ENCODE data around the gene MGMT.

Gene MGMT

DNA sequence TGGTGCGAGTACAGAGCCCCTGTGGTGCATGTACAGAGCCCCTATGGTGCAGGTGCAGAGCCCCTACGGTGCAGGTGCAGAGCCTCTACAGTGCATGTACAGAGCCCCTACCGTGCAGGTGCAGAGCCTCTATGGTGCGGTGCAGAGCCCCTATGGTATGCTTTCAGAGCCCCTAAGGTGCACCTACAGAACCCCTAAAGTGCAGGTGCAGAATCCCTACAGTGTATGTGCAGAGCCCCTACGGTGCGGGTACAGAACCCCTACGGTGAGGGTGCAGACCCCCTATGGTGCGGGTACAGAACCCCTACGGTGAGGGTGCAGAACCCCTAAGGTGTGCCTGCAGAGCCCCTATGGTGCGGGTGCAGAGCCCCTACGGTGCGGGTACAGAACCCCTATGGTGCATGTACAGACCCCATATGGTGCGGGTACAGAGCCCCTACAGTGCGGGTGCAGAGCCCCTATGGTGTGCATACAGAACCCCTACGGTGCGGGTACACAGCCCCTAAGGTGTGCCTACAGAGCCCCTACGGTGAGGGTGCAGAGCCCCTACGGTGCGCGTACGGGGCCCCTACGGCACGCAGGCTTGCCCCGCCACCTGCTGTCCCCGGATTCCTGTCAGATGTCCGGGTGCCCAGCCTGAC, 53.5 kb downstream of the MGMT start:
- DNase-seq (ENCODE audit: low read depth) = no peak

DNA sequence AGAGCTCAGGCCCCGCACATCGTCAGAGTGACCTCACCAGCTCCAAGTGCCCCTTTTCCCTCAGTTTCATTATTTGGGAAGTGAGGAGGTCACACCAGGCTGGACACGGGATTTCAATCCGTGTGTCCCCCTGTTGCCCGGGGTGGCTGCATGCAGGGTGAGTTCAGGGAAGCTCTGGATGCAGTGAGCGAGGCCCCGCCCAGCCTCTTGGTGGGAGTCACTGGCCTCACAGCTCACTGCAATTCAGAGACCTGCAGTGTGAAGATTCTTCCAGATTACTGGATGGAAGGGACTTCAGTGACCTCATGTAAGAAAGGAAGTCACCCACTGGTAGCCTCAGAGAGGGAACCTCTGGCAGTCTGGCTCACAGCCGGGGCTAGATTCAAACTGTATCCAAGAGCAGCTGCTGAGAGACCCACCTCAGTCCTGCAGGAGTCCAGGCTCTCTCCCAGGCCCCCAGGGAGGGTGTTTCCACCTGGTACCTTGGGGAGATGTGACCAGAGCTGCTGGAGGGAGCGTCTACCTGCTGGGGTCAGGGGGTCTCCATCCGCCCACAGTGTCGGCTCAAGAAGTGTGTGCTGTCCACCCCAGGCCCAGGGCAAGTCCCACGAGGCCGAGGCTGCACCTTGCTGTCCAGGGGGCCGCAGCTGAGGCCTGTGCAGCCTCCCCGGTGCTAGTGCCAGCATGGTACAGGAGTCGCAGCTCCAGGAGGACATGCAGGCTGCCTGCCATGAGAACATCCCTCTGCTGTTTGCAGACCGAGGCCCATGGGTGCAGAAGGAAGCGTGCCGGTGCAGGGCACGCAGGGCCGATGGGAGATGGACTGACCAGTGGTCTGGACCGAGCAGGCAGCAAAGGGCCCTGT, 54.4 kb downstream of the MGMT start:
- DNase-seq (ENCODE audit: low read depth) = no peak

DNA sequence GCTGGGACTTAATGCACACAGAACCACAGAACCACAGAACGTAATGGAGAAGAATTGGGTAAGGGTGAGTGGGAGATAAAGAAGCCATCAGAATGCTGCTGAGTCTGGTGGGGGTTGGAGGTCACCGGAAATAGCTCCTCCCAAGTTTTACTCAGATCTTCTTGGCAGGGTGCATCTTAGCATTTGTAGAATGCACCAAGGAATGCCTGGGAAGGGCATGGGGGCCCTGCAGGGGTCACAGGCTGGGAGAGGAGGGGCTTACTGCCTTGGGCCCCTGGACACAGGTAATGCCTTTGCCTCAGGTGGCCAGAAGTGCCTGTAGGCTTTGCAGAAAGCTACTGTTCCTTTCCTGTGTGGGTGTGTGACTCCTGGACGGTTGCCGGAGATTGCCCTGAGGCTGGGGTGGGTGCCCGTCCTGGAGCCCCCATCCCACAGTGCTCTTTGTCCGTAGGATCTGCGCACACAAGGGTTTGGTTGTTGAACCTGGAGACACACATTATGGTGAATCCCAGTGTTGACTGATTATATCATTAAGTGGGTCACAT, 55.1 kb downstream of the MGMT start:
- no peak for DNase-seq (ENCODE audit: low read depth)

DNA sequence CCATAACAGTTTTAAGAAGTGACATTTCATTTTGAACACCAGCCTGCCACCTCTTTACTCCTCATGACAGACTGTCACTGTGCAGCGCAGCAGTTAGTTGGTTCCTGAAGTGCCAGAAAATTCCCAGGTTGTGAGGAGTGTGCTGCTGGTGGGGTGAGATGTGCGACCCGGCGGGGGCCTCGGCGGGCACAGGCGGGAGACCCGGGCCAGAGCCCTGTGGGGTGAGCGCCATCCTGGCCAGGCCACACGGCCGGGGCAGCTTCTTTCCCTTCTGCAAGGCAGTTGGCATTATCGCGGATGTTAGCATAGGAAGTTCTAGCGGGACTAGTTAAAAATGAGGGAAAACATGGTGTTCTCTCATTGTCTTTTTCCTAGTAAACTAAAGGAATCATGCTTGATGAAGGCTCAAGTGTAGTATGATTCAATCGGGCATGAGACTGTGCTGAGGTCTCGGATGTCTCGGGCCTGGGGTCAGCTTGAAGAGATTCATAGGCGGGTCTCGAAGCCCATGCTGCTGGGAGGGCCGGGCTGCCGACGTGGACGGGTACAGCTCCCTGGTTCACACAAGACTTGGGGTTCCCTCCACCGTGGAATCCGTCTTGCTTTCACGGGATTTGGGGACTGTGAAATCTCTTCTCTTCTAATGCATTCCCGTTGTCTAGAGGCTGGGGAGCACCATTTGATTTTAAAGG, 56.1 kb downstream of the MGMT start:
- DNase-seq (ENCODE audit: low read depth) = no peak

GRCh38 chr10:129523723-129524316, 56.8 kb downstream of the MGMT start:
- DNase-seq (ENCODE audit: low read depth) = no peak

GRCh38 chr10:129524936-129525335, 57.9 kb downstream of the MGMT start:
- DNase-seq (ENCODE audit: low read depth) = no peak

GRCh38 chr10:129525401-129525801, 58.4 kb downstream of the MGMT start:
- no peak for DNase-seq (ENCODE audit: low read depth)

DNA sequence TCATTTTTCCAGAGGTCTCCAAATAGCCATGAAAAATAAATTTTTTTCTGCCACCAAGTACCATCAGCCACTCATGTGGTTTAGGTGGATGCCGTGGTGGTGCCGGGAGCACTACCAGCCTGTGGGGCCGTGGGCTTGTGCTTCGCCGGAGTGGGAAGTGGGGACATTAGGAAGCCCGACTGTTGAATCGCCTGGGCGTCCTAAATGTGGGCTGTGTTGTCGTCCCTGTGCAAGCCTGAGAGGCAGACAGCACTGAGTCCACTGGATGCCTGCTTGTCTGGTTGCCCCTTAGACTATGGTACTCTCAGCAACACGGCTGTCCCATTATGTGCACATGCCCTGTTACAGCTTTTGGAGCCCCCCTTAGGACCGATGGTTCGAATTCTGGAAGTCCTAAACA, 59.9 kb downstream of the MGMT start:
- DNase-seq (ENCODE audit: low read depth) = no peak

DNA sequence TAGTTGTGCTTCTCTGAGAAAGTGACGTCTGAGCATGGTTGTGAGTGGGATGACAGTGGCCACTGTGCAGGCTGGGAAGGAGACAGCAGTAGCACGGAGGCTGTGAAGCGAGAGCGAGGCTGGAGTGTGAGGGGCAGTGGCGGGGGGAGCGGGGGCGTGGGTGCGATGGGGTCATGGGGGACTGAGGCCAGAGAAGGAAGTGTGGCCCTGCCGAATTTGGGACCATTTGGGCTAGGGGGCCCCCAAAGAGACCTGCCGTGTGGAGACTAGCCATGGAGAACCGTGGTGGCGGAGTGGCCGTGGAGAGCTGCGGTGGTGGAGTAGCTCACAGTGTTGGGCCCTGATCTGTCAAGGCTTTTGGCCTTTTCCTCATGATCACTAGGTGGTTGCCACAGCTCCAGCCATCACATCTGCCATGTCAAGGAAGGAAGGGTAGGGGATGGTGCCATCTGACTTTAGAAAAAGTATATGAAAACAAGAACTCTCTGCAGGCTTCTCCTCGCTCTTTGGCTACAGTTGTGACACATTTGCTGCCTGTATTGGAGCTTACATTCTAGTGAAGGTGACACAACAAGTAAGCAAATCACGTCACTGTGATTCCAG, 61.4 kb downstream of the MGMT start:
- DNase-seq (ENCODE audit: low read depth) = no peak

- no peak for DNase-seq (ENCODE audit: low read depth)
Observed at GRCh38 chr10:129530581-129530980, 63.5 kb downstream of the MGMT start.

GRCh38 chr10:129531195-129531968, 64.3 kb downstream of the MGMT start:
- DNase-seq (ENCODE audit: low read depth) = no peak

- DNase-seq (ENCODE audit: low read depth) = no peak
Observed at GRCh38 chr10:129531969-129532660, 65.1 kb downstream of the MGMT start.

DNA sequence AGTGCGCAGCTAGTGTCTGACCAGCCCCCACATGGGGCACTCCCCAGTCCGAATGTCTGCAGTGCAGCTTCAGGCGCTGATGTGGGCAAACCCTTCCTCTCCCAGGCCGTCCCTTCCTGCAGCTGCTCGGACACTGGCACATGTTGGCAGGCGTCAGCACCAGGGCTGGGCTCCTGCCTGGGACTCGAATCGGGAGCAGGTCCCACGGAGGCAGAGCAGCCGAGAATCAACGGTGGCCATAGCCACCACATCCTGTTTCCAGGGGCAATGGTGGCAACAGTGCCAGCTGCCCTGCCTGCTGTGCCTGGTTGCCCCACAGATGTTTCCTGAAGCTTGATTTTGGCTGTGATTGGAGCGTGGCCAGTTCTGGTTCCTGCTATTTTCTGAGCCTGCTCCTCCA, 65.8 kb downstream of the MGMT start:
- DNase-seq (ENCODE audit: low read depth) = no peak

GRCh38 chr10:129533281-129533680, 66.2 kb downstream of the MGMT start:
- DNase-seq (ENCODE audit: low read depth) = no peak

DNA sequence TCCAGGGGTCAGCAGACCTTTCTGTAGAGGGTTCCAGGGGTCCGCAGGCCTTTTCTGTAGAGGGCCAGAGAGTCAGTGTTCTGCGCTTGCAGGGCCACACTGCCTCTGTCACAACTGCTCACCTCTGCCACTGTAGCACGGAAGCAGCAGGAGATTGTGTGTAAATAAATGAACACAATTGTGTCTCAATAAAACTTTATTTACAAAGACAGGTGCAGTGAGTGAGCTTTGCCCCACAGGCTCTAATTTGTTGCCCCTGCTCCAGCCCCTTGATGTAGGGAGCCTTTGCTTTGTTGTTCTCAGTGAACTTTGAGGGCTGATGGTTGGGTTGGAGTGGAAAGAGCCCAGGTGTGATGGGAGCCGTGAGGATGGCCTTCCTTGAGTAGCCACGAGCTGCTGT, 67.8 kb downstream of the MGMT start:
- DNase-seq (ENCODE audit: low read depth) = no peak

- DNase-seq (ENCODE audit: low read depth) = no peak
Observed at GRCh38 chr10:129536336-129536735, 69.3 kb downstream of the MGMT start.

DNA sequence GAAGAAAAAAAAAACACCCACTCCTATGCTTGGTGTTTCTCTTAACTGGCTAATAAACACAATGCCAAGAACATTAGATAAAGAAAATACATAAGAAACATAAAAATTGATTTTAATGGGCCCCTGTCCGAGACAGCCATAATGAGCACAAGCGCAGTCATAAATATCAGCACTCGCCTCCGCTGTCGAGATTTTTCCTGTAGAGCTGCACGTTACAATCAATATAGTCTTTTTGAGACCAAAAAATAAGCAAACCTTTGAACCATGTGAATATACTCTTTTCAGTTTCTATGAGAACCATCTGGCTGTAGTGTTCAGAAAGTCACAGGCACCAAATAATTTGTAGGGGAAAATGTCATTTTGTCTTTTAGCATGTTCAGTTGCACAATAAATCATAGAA, 70.1 kb downstream of the MGMT start:
- no peak for DNase-seq (ENCODE audit: low read depth)

GRCh38 chr10:129538236-129538635, 71.2 kb downstream of the MGMT start:
- no peak for DNase-seq (ENCODE audit: low read depth)

DNA sequence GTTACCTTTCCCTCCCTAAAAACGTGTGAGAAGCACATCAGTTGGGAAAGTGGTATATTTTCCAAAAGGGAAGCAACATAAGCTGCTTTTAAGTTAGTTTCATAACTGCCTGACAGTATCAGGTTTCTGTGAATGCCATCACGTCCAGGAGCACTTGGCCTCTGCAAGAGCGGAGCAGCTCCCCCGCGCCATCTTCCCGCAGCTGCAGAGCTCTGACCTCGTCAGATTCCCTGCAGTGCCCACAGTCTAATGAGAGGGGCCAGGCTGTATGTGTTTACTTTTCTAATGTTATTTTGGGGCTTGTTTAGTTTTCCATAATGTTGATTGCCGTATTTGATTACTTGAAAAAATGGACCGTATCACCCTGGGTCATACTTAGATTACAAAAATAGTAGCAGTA, 74.2 kb downstream of the MGMT start:
- no peak for DNase-seq (ENCODE audit: low read depth)

GRCh38 chr10:129541748-129542487, 74.9 kb downstream of the MGMT start:
- DNase-seq (ENCODE audit: low read depth) = no peak

All from T follicular helper cell (primary cell).